GM12875 (cell line): Measurements from ENCODE around the gene SLC16A12.

ENCODE experiments used
- H3K4me3 ChIP-seq: one replicate; pipeline ENCODE4 v1.5.1; 2011; ENCODE audit warnings: low read depth, low read length, control low read depth
- TF ChIP-seq, protein P1 (sequence below): IDR thresholded peaks from 2 replicates; pipeline ENCODE4 v1.5.1; 2011; ENCODE audit warnings: low read depth, mild to moderate bottlenecking, control low read depth, inconsistent platforms, low read length, moderate library complexity, borderline replicate concordance; ENCODE audit not compliant: insufficient read depth

SLC16A12 gene

DNA sequence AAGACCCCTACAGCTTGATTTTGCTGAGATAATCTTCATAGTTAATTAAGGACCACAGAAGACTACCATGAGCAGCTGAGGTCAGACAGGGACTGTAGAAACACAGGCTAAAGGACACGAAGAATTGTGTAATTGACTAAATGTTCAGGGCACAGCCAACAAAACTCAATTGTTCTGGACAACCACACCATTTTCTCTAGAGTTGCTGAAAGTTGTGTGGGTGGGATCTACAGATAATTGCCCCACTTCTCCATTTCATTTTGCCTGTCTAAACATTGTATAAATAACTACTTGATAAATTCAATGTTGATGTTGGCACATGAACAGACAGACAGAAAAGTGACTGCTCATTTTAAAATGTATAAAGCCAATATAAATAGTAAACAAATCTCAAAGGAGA lies 39.0 kb upstream of the SLC16A12 start:
- TF ChIP-seq, protein P1, sequence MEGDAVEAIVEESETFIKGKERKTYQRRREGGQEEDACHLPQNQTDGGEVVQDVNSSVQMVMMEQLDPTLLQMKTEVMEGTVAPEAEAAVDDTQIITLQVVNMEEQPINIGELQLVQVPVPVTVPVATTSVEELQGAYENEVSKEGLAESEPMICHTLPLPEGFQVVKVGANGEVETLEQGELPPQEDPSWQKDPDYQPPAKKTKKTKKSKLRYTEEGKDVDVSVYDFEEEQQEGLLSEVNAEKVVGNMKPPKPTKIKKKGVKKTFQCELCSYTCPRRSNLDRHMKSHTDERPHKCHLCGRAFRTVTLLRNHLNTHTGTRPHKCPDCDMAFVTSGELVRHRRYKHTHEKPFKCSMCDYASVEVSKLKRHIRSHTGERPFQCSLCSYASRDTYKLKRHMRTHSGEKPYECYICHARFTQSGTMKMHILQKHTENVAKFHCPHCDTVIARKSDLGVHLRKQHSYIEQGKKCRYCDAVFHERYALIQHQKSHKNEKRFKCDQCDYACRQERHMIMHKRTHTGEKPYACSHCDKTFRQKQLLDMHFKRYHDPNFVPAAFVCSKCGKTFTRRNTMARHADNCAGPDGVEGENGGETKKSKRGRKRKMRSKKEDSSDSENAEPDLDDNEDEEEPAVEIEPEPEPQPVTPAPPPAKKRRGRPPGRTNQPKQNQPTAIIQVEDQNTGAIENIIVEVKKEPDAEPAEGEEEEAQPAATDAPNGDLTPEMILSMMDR, result no peak
- H3K4me3 ChIP-seq, result no peak overlapping the region

GRCh38 chr10:89567576-89568245 lies 32.3 kb upstream of the SLC16A12 start:
- TF ChIP-seq, protein P1, result no peak
- no peak overlapping the region for H3K4me3 ChIP-seq

GRCh38 chr10:89566992-89567391 lies 31.6 kb upstream of the SLC16A12 start:
- TF ChIP-seq, protein P1, result no peak
- H3K4me3 ChIP-seq, result no peak overlapping the region

- TF ChIP-seq, protein P1, result no peak
- no peak overlapping the region for H3K4me3 ChIP-seq
Observed at GRCh38 chr10:89566095-89566950, 30.9 kb upstream of the SLC16A12 start.

- H3K4me3 ChIP-seq, result no peak overlapping the region
- TF ChIP-seq, protein P1, result no peak
Observed at GRCh38 chr10:89565180-89565579, 29.8 kb upstream of the SLC16A12 start.

DNA sequence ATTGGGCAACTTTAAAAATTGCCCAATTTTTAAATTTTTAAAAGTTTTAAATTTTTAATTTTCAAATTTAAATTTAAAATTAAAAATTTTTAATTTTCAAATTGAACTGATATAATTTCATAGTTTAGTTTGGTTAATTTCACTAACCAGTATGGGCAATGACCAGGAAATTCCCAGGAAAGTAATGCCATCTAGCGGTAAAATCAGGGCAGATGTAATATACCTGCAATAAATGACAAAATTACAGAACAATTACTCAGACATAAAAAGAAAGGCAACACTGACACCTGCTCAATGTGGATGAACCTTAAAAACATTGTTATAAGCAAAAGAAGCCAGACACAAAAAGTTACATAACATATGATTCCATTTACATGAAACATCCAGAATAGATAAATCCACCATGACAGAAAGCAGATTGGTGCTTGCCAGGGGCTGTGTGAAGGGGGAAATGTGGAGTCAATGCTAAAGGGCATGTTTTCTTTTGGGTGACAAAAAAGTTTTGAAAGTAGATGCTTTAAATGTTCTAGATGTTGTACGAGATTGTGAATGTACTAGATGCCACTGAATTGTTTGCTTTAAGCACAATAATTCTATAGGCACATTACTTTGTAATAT lies 28.6 kb upstream of the SLC16A12 start:
- TF ChIP-seq, protein P1, result peak; percentile 34; the same call in 1 of the 2 replicates
- H3K4me3 ChIP-seq, result no peak overlapping the region
